ENCODE measurements around the gene SFXN5.

The SFXN5 gene

DNA sequence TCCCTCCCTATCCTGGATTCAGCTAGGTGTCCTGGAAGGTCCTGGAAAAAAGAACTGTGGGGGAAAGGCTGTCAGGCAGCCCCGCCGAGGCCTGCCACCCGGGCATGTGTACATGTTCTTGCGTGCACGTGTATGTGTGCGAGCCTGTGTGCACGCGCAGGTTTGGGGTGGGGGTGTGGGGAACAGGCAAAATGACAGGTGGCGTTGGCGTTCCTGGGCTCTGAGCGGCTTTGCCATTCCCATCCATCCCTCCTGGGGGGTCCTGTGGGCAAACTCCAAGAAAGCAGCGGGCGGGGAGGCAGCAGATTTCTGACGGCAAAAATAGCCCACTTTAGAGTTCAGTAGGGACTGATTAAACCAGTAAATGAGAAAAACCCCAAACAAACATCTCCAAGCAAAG, 118.6 kb downstream of the SFXN5 start:
- in situ Hi-C loops (cut with MboI; ENCODE audit: low pct_unique_long_range_greater_than_20kb, low sequenced_read_pairs, unreplicated experiment) = no loop called here
- no peak for TF ChIP-seq CTCF (IDR thresholded peaks at IDR 0.05; ENCODE audit: extremely low read depth, insufficient read depth, missing control alignments)

GRCh38 chr2:72952110-72952823, 119.2 kb downstream of the SFXN5 start:
- in situ Hi-C loops (cut with MboI; ENCODE audit: low pct_unique_long_range_greater_than_20kb, low sequenced_read_pairs, unreplicated experiment) = no loop called here
- TF ChIP-seq CTCF (IDR thresholded peaks at IDR 0.05; ENCODE audit: extremely low read depth, insufficient read depth, missing control alignments) = no peak
- no peak for DNase-seq (ENCODE audit: low spot score)

More for the DNA sequence above, 118.6 kb downstream of the SFXN5 start:
- DNase-seq (ENCODE audit: low spot score) = no peak

GRCh38 chr2:72951303-72952095, 120.0 kb downstream of the SFXN5 start:
- in situ Hi-C loops (cut with MboI; ENCODE audit: low pct_unique_long_range_greater_than_20kb, low sequenced_read_pairs, unreplicated experiment) = no loop called here
- TF ChIP-seq CTCF (IDR thresholded peaks at IDR 0.05; ENCODE audit: extremely low read depth, insufficient read depth, missing control alignments) = no peak
- no peak for DNase-seq (ENCODE audit: low spot score)

- TF ChIP-seq CTCF (IDR thresholded peaks at IDR 0.05; ENCODE audit: extremely low read depth, insufficient read depth, missing control alignments) = no peak
- in situ Hi-C loops (cut with MboI; ENCODE audit: low pct_unique_long_range_greater_than_20kb, low sequenced_read_pairs, unreplicated experiment) = no loop called here
- DNase-seq (ENCODE audit: low spot score) = no peak
Observed at GRCh38 chr2:72950558-72951255, 120.8 kb downstream of the SFXN5 start.

GRCh38 chr2:72949642-72950041, 121.9 kb downstream of the SFXN5 start:
- in situ Hi-C loops (cut with MboI; ENCODE audit: low pct_unique_long_range_greater_than_20kb, low sequenced_read_pairs, unreplicated experiment) = no loop called here
- no peak for DNase-seq (ENCODE audit: low spot score)
- no peak for TF ChIP-seq CTCF (IDR thresholded peaks at IDR 0.05; ENCODE audit: extremely low read depth, insufficient read depth, missing control alignments)

DNA sequence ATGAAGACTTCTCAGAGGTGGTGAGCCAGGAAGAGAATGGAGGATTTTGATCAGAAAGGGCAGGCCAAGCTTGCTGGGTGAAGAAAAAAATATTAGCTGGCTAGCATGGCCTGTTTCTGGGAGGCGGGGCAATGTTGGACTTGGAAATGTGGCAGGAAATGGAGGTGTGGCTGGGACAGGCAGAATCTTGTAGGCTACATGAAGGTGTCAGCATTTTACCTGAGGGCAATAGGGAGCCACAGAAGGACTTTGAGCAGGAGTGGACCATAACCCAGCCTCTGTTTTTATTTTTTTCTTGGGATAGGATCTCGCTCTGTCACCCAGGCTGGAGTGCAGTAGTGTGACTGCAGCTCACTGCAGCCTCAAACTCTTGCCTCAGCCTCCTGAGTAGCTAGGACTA, 122.5 kb downstream of the SFXN5 start:
- no peak for TF ChIP-seq CTCF (IDR thresholded peaks at IDR 0.05; ENCODE audit: extremely low read depth, insufficient read depth, missing control alignments)
- no peak for DNase-seq (ENCODE audit: low spot score)
- in situ Hi-C loops (cut with MboI; ENCODE audit: low pct_unique_long_range_greater_than_20kb, low sequenced_read_pairs, unreplicated experiment) = no loop called here
